Loucy (cell line): ENCODE data around the gene GAPDH.
A peak's percentile ranks its signal among the peaks of the same experiment; 100 is the strongest.
"Not testable (repeated sequence)": the region's sequence is repeated elsewhere in the genome, so short reads cannot be mapped to it uniquely, and the experiment has no call there.

Experiments used
- H2AFZ ChIP-seq: fragments of 200-600 bp; sonication (generic); 2 replicates; pipeline ENCODE4 v1.6.0; 2016; ENCODE audit warnings: antibody characterized with exemption, mild to moderate bottlenecking, low read length, moderate library complexity
- H3F3A ChIP-seq: fragments of 200-600 bp; 2 replicates; pipeline ENCODE4 v1.6.0; 2016; ENCODE audit warnings: antibody characterized with exemption, low read depth, mild to moderate bottlenecking
- H3K27me3 ChIP-seq: fragments of 200-600 bp; sonication (generic); 2 replicates; pipeline ENCODE4 v1.6.1; 2014; ENCODE audit warnings: low read length, mild to moderate bottlenecking; ENCODE audit not compliant: insufficient read depth, poor library complexity, severe bottlenecking
- H3K36me3 ChIP-seq: fragments of 200-600 bp; sonication (generic); 2 replicates; pipeline ENCODE4 v1.6.1; 2016; ENCODE audit warnings: low read length; ENCODE audit not compliant: insufficient read depth
- H3K4me1 ChIP-seq: fragments of 200-600 bp; sonication (generic); 2 replicates; pipeline ENCODE4 v1.5.1; 2014; ENCODE audit warnings: low read length, mild to moderate bottlenecking; ENCODE audit not compliant: insufficient read depth, poor library complexity, severe bottlenecking
- H3K4me2 ChIP-seq: fragments of 200-600 bp; sonication (generic); 2 replicates; pipeline ENCODE4 v1.6.0; 2014; ENCODE audit warnings: antibody characterized with exemption, low read length, low read depth, mild to moderate bottlenecking; ENCODE audit not compliant: poor library complexity, severe bottlenecking
- H3K4me3 ChIP-seq: fragments of 200-600 bp; sonication (generic); 2 replicates; pipeline ENCODE4 v1.5.1; 2014; ENCODE audit warnings: low read length, mild to moderate bottlenecking, mixed read lengths; ENCODE audit not compliant: poor library complexity, severe bottlenecking
- H3K79me2 ChIP-seq: fragments of 200-600 bp; sonication (generic); 2 replicates; pipeline ENCODE4 v1.6.1; 2014; ENCODE audit warnings: low read length; ENCODE audit not compliant: insufficient read depth
- H3K9ac ChIP-seq: fragments of 200-600 bp; sonication (generic); 2 replicates; pipeline ENCODE4 v1.6.0; 2014; ENCODE audit warnings: mild to moderate bottlenecking, low read depth, low read length, moderate library complexity; ENCODE audit not compliant: poor library complexity, severe bottlenecking
- H3K9me2 ChIP-seq: fragments of 200-600 bp; sonication (generic); replicated peaks from 2 replicates; pipeline ENCODE4 v1.6.1; 2016; ENCODE audit warnings: low read depth, low read length, mixed read lengths
- H3K9me3 ChIP-seq: fragments of 200-600 bp; sonication (generic); 2 replicates; pipeline ENCODE4 v1.6.1; 2014; ENCODE audit warnings: mild to moderate bottlenecking, antibody characterized with exemption, low read length, low read depth; ENCODE audit not compliant: insufficient read depth
- H4K20me1 ChIP-seq: fragments of 200-600 bp; sonication (generic); 2 replicates; pipeline ENCODE4 v1.6.0; 2014; ENCODE audit warnings: antibody characterized with exemption, low read length, mild to moderate bottlenecking; ENCODE audit not compliant: insufficient read depth, poor library complexity, severe bottlenecking
- EZH2phosphoT487 ChIP-seq: fragments of 200-600 bp; IDR thresholded peaks from 2 replicates; pipeline ENCODE4 v1.6.1; 2018; ENCODE audit warnings: antibody characterized with exemption, mild to moderate bottlenecking, moderate library complexity, borderline replicate concordance
- TF ChIP-seq, protein P1 (sequence below): fragments of 200-600 bp; sonication (generic); conservative IDR thresholded peaks from 2 replicates; pipeline ENCODE4 v1.5.1; 2014; ENCODE audit warnings: mild to moderate bottlenecking, antibody characterized with exemption, low read length

Gene GAPDH

GRCh38 chr12:6533923-6534694 is at the start of gene GAPDH:
Gene GAPDH (plus strand): TSS chr12:6534517. CDS start chr12:6534833, 316 bp downstream.
- peaks cover 70% of the 10 kb centered on the region for H3K79me2 ChIP-seq
- peaks cover 52% of the 10 kb centered on the region for H4K20me1 ChIP-seq
- H2AFZ ChIP-seq, result peak within 1 kb of the TSS; percentile 82
- peaks cover 75% of the 10 kb centered on the region for H3K36me3 ChIP-seq
- peak within 1 kb of the TSS; percentile 100 for H3K9ac ChIP-seq
- H3K4me3 ChIP-seq, result peak within 1 kb of the TSS; percentile 86
- no peaks in the 10 kb centered on the region for H3K9me2 ChIP-seq
- peaks cover 10% of the 10 kb centered on the region for H3K27me3 ChIP-seq
- H3K4me2 ChIP-seq, result peak within 1 kb of the TSS; percentile 99
- TF ChIP-seq, protein P1, sequence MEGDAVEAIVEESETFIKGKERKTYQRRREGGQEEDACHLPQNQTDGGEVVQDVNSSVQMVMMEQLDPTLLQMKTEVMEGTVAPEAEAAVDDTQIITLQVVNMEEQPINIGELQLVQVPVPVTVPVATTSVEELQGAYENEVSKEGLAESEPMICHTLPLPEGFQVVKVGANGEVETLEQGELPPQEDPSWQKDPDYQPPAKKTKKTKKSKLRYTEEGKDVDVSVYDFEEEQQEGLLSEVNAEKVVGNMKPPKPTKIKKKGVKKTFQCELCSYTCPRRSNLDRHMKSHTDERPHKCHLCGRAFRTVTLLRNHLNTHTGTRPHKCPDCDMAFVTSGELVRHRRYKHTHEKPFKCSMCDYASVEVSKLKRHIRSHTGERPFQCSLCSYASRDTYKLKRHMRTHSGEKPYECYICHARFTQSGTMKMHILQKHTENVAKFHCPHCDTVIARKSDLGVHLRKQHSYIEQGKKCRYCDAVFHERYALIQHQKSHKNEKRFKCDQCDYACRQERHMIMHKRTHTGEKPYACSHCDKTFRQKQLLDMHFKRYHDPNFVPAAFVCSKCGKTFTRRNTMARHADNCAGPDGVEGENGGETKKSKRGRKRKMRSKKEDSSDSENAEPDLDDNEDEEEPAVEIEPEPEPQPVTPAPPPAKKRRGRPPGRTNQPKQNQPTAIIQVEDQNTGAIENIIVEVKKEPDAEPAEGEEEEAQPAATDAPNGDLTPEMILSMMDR, result no peak
- TF ChIP-seq EZH2phosphoT487, result no peak
- H3K9me3 ChIP-seq, result no peaks in the 10 kb centered on the region
- peaks cover 33% of the 10 kb centered on the region for H3K4me1 ChIP-seq
- H3F3A ChIP-seq, result peaks cover 19% of the 10 kb centered on the region; the same call in 1 of the 2 replicates

DNA sequence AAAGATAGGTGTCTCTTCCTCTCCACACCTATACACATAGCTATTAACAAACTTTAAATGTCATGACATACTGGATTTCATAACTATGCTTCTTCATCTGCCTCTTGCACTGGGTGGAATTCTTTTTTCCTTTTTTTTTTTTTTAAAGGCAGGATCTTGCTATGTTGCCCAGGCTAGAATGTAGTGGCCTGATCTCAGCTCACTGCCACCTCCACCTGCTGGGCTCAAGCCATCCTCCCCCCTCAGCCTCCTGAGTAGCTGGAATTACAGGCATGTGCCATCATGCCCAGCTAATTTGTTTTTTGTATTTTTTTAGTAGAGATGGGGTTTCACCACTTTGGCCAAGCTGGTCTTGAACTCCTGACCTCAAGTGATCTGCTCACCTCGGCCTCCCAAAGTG is 46.1 kb upstream of the GAPDH start:
- no peaks in the 10 kb centered on the region for H3K27me3 ChIP-seq
- H3K4me2 ChIP-seq, result no peak overlapping the region
- H2AFZ ChIP-seq, result no peak overlapping the region
- H3F3A ChIP-seq, result peaks cover under 1% of the 10 kb centered on the region
- peaks cover 18% of the 10 kb centered on the region for H3K79me2 ChIP-seq
- peaks cover 13% of the 10 kb centered on the region for H4K20me1 ChIP-seq
- no peak for TF ChIP-seq EZH2phosphoT487
- TF ChIP-seq, protein P1, result no peak
- no peak overlapping the region for H3K9ac ChIP-seq
- H3K9me3 ChIP-seq, result no peaks in the 10 kb centered on the region
- peaks cover 9% of the 10 kb centered on the region; the same call in 1 of the 2 replicates for H3K36me3 ChIP-seq
- H3K4me1 ChIP-seq, result peaks cover 10% of the 10 kb centered on the region
- H3K9me2 ChIP-seq, result no peaks in the 10 kb centered on the region
- no peak overlapping the region for H3K4me3 ChIP-seq

DNA sequence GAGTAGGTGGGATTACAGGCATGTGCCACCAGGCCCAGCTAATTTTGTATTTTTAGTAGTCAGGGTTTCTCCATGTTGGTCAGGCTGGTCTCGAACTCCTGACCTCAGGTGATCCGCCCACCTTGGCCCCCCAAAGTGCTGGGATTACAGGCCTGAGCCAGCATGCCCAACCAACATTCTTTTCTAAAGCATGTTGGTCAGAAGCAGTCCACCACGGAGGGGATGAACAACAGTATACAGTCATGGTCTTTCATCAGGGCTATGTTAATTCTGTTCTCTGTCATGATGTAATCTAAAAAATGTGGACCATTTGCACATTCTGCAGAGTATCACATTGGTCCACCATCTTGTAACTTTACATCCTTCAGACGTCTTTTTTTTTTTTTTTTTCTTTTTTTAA is 44.9 kb upstream of the GAPDH start:
- Histone ChIP-seq H4K20me1 (peaks cover 13% of the 10 kb centered on the region), H3K4me3 (no peak overlapping the region), H3K4me2 (no peak overlapping the region), H3F3A (peaks cover 10% of the 10 kb centered on the region), H3K36me3 (peaks cover 9% of the 10 kb centered on the region; the same call in 1 of the 2 replicates), H3K27me3 (no peaks in the 10 kb centered on the region), H3K9me2 (no peaks in the 10 kb centered on the region), H3K4me1 (peaks cover 10% of the 10 kb centered on the region), H3K9ac (no peak overlapping the region), H3K79me2 (peaks cover 19% of the 10 kb centered on the region), H3K9me3 (no peaks in the 10 kb centered on the region), H2AFZ (no peak overlapping the region)
- TF ChIP-seq, protein P1, result no peak
- no peak for TF ChIP-seq EZH2phosphoT487

- Histone ChIP-seq H3F3A (peaks cover 13% of the 10 kb centered on the region), H4K20me1 (peaks cover 25% of the 10 kb centered on the region), H3K36me3 (peaks cover 12% of the 10 kb centered on the region; the same call in 1 of the 2 replicates), H3K79me2 (peaks cover 31% of the 10 kb centered on the region), H3K4me1 (peaks cover 18% of the 10 kb centered on the region)
- H3K9me3 ChIP-seq, H3K4me2 ChIP-seq, H3K9me2 ChIP-seq, H3K9ac ChIP-seq, H2AFZ ChIP-seq, H3K27me3 ChIP-seq, H3K4me3 ChIP-seq: not testable (repeated sequence)
These were observed 43.6 kb upstream of the GAPDH start for GRCh38 chr12:6490673-6491072.
